HepG2 (cell line): ENCODE data around the gene KRT76. TPM values are rescaled to one million over a fixed set of nuclear protein-coding genes. Genes with fewer than 3 reads are reported as not detected.

Experiments used
- ATAC-seq: fragments of 200-7000 bp; cut with Tn5 transposase; 3 replicates; pipeline ENCODE4 v1.9.1; 2020; ENCODE audit warnings: mild to moderate bottlenecking, moderate library complexity
- BruUV-seq: library from RNA; stranded (reverse); fragments of 400-500 nt; replicated peaks from 2 replicates; lab custom pipeline; 2021; lab: Mats Ljungman, UMichigan
- CTCF ChIA-PET: fragments of 300-600 bp; formaldehyde crosslinking; extraction: SDS; loops from one replicate; lab custom pipeline; 2021; ENCODE audit warnings: low total read pairs, inconsistent platforms, low intra/inter-chr PET ratio; lab: Yijun Ruan, JAX
- POLR2A ChIA-PET: fragments of 350-600 bp; sonication (Branson Sonifier 250); formaldehyde crosslinking; loops from one replicate; lab custom pipeline; 2020; ENCODE audit warnings: antibody characterized with exemption, inconsistent platforms; lab: Yijun Ruan, JAX
- DNase-seq: peaks from one replicate; pipeline ENCODE4 v3.0.0-alpha.2; 2015; ENCODE audit warnings: low spot score
- FAIRE-seq: peaks from 3 replicates; lab custom pipeline; 2011; peaks lifted over from hg19 to GRCh38; lab: Jason Lieb, UNC
- H2AFZ ChIP-seq: one replicate; pipeline ENCODE4 v1.6.1; 2011; ENCODE audit warnings: low read length, inconsistent platforms
- H3K27ac ChIP-seq: fragments of 300-600 bp; 3 replicates; pipeline ENCODE4 v1.8.0; 2011; ENCODE audit warnings: mixed run types, mild to moderate bottlenecking, mixed read lengths, low read length, inconsistent platforms; ENCODE audit not compliant: insufficient read depth; ENCODE audit errors: extremely low read length
- H3K27me3 ChIP-seq, 2 experiments: fragments of 200-600 bp in 1 of 2; 2 replicates in 1 of 2; 3 replicates in 1 of 2; pipeline versions ENCODE4 v1.6.0 to v1.8.0; 2011; ENCODE audit warnings: low read length in 2 of 2, mild to moderate bottlenecking in 2 of 2, moderate library complexity in 2 of 2, inconsistent platforms in 1 of 2; ENCODE audit not compliant: insufficient read depth in 2 of 2, control insufficient read depth in 1 of 2
- H3K36me3 ChIP-seq, 2 experiments: fragments of 200-600 bp in 1 of 2; replicated peaks in 1 of 2; 2 replicates in 1 of 2; 3 replicates in 1 of 2; pipeline versions ENCODE4 v1.5.1 to v1.8.0; 2011; ENCODE audit warnings: low read length in 2 of 2, inconsistent platforms in 1 of 2; ENCODE audit not compliant: insufficient read depth in 2 of 2, control insufficient read depth in 1 of 2
- H3K4me1 ChIP-seq: 2 replicates; pipeline ENCODE4 v1.5.1; 2012; ENCODE audit warnings: low read length, inconsistent platforms; ENCODE audit not compliant: insufficient read depth
- H3K4me2 ChIP-seq: 2 replicates; pipeline ENCODE4 v1.6.0; 2011; ENCODE audit warnings: low read depth, low read length, inconsistent platforms
- H3K4me3 ChIP-seq, 3 experiments: fragments of 200-600 bp in 1 of 3; sonication (generic), shearing (Covaris generic) in 1 of 3; replicated peaks in 1 of 3; 2 replicates each; pipeline ENCODE4 v1.5.1; 2011 to 2016; ENCODE audit warnings: low read length in 3 of 3, inconsistent platforms in 2 of 3, low read depth in 2 of 3, mild to moderate bottlenecking in 2 of 3, control low read depth in 1 of 3, mixed read lengths in 1 of 3; ENCODE audit not compliant: insufficient read depth in 1 of 3
- H3K79me2 ChIP-seq: one replicate; pipeline ENCODE4 v1.6.1; 2011; ENCODE audit warnings: low read length, inconsistent platforms; ENCODE audit not compliant: insufficient read depth
- H3K9ac ChIP-seq: 2 replicates; pipeline ENCODE4 v1.6.0; 2011; ENCODE audit warnings: mild to moderate bottlenecking, low read depth, low read length, inconsistent platforms; ENCODE audit not compliant: insufficient read depth
- H3K9me3 ChIP-seq: 2 replicates; pipeline ENCODE4 v1.5.1; 2012; ENCODE audit warnings: mild to moderate bottlenecking, low read length
- H4K20me1 ChIP-seq: 2 replicates; pipeline ENCODE4 v1.6.0; 2011; ENCODE audit warnings: inconsistent platforms, mild to moderate bottlenecking, low read length, moderate library complexity; ENCODE audit not compliant: insufficient read depth
- ATRX ChIP-seq: sonication (generic); formaldehyde crosslinking; IDR thresholded peaks from 2 replicates; pipeline ENCODE4 v1.4.0; 2020; ENCODE audit warnings: missing genetic modification reagents, borderline replicate concordance
- CENPBD1 ChIP-seq: sonication (generic); formaldehyde crosslinking; IDR thresholded peaks from 2 replicates; pipeline ENCODE4 v1.8.0; 2022; ENCODE audit warnings: missing genetic modification reagents, low read depth, mild to moderate bottlenecking, borderline replicate concordance
- HHEX ChIP-seq: IDR thresholded peaks from 2 replicates; pipeline ENCODE4 v1.6.1; 2016; ENCODE audit warnings: control low read depth
- HMGA1 ChIP-seq: sonication (generic); formaldehyde crosslinking; conservative IDR thresholded peaks from 2 replicates; pipeline ENCODE4 v1.4.0; 2020; ENCODE audit warnings: missing genetic modification reagents
- NFYB ChIP-seq: sonication (generic); formaldehyde crosslinking; IDR thresholded peaks from 2 replicates; pipeline ENCODE4 v1.4.0; 2020; ENCODE audit warnings: missing genetic modification reagents
- POGZ ChIP-seq: sonication (generic); formaldehyde crosslinking; IDR thresholded peaks from 2 replicates; pipeline ENCODE4 v1.4.0; 2020; ENCODE audit warnings: mild to moderate bottlenecking, missing genetic modification reagents
- SALL2 ChIP-seq: sonication (generic); formaldehyde crosslinking; IDR thresholded peaks from 2 replicates; pipeline ENCODE4 v1.8.1; 2023; ENCODE audit warnings: mild to moderate bottlenecking, missing genetic modification reagents, inconsistent platforms
- ZFY ChIP-seq: sonication (generic); formaldehyde crosslinking; IDR thresholded peaks from 2 replicates; pipeline ENCODE4 v1.4.0; 2020; ENCODE audit warnings: missing genetic modification reagents
- ZNF510 ChIP-seq: sonication (generic); formaldehyde crosslinking; IDR thresholded peaks from 2 replicates; pipeline ENCODE4 v1.4.0; 2020; ENCODE audit warnings: low read depth, mild to moderate bottlenecking, missing genetic modification reagents
- ZNF644 ChIP-seq: IDR thresholded peaks from 2 replicates; pipeline ENCODE4 v1.6.1; 2016; ENCODE audit warnings: low read depth
- ZNF646 ChIP-seq: sonication (generic); formaldehyde crosslinking; IDR thresholded peaks from 2 replicates; pipeline ENCODE4 v1.9.0; 2021; ENCODE audit warnings: mild to moderate bottlenecking, missing genetic modification reagents
- in situ Hi-C: cut with HindIII; loops from 2 replicates; pipeline ENCODE4 v1.10.0; 2017; ENCODE audit warnings: low pct_unique_long_range_greater_than_20kb; ENCODE audit not compliant: extremely low pct_ligation_motif_present
- intact Hi-C: fragments of 100-400 bp; cut with micrococcal nuclease; formaldehyde crosslinking; loops from one replicate; pipeline ENCODE4 v1.10.0; 2022; ENCODE audit not compliant: unreplicated experiment
- polyA plus RNA-seq, 8 experiments: library from polyadenylated mRNA; depleted of rRNA in 3 of 8; stranded (reverse) in 7 of 8; unstranded in 1 of 8; fragments of >200 nt; fragmentation: Illumina TruSeq in 4 of 8; extraction: Trizol in 4 of 8; gene quantifications; 2 replicates each; pipeline versions ENCODE4 v1.2.1 to v1.2.3, GENCODE V29; 2011 to 2016; ENCODE audit warnings: low read depth in 4 of 8, missing spikeins in 1 of 8, mixed read lengths in 1 of 8; ENCODE audit not compliant: insufficient read depth in 1 of 8
- total RNA-seq, 5 experiments: library from RNA; depleted of rRNA; stranded (reverse); fragments of >200 nt; fragmentation: Illumina TruSeq; extraction: Trizol; gene quantifications; 2 replicates each; pipeline ENCODE4 v1.2.3, GENCODE V29; 2016; ENCODE audit warnings: low read depth in 1 of 5
- TF ChIP-seq, protein P1 (sequence below): sonication (generic); formaldehyde crosslinking; IDR thresholded peaks from 2 replicates; pipeline ENCODE4 v1.5.0; 2020; ENCODE audit warnings: mild to moderate bottlenecking, missing genetic modification reagents, moderate library complexity
- TF ChIP-seq, protein P2 (sequence below): sonication (generic); formaldehyde crosslinking; IDR thresholded peaks from 2 replicates; pipeline ENCODE4 v1.4.0; 2020; ENCODE audit warnings: mild to moderate bottlenecking, missing genetic modification reagents

Gene KRT76
- total and polyA plus RNA-seq, 2 of the 13 experiments (the other 11 are each of a cell fraction or from before 2014, with no cell fraction given), result not detected

GRCh38 chr12:52797529-52797894 is 20.4 kb upstream of the KRT76 start:
- POLR2A ChIA-PET, result no interaction called here
- no peak overlapping the region for H3K4me2 ChIP-seq
- no peak for TF ChIP-seq SALL2 (CRISPR knock-in tag)
- no peak for TF ChIP-seq HMGA1 (CRISPR knock-in tag)
- no peak for TF ChIP-seq ZNF510 (CRISPR knock-in tag)
- no peak for TF ChIP-seq NFYB
- no peak for TF ChIP-seq ATRX (CRISPR knock-in tag)
- TF ChIP-seq ZNF646 (CRISPR knock-in tag), result no peak
- TF ChIP-seq, protein P1, sequence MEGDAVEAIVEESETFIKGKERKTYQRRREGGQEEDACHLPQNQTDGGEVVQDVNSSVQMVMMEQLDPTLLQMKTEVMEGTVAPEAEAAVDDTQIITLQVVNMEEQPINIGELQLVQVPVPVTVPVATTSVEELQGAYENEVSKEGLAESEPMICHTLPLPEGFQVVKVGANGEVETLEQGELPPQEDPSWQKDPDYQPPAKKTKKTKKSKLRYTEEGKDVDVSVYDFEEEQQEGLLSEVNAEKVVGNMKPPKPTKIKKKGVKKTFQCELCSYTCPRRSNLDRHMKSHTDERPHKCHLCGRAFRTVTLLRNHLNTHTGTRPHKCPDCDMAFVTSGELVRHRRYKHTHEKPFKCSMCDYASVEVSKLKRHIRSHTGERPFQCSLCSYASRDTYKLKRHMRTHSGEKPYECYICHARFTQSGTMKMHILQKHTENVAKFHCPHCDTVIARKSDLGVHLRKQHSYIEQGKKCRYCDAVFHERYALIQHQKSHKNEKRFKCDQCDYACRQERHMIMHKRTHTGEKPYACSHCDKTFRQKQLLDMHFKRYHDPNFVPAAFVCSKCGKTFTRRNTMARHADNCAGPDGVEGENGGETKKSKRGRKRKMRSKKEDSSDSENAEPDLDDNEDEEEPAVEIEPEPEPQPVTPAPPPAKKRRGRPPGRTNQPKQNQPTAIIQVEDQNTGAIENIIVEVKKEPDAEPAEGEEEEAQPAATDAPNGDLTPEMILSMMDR (CRISPR knock-in tag), result no peak
- no peak for TF ChIP-seq HHEX
- no peak for TF ChIP-seq POGZ (CRISPR knock-in tag)
- TF ChIP-seq, protein P2, sequence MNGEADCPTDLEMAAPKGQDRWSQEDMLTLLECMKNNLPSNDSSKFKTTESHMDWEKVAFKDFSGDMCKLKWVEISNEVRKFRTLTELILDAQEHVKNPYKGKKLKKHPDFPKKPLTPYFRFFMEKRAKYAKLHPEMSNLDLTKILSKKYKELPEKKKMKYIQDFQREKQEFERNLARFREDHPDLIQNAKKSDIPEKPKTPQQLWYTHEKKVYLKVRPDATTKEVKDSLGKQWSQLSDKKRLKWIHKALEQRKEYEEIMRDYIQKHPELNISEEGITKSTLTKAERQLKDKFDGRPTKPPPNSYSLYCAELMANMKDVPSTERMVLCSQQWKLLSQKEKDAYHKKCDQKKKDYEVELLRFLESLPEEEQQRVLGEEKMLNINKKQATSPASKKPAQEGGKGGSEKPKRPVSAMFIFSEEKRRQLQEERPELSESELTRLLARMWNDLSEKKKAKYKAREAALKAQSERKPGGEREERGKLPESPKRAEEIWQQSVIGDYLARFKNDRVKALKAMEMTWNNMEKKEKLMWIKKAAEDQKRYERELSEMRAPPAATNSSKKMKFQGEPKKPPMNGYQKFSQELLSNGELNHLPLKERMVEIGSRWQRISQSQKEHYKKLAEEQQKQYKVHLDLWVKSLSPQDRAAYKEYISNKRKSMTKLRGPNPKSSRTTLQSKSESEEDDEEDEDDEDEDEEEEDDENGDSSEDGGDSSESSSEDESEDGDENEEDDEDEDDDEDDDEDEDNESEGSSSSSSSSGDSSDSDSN (CRISPR knock-in tag), result no peak
- no peak for TF ChIP-seq ZNF644 (CRISPR knock-in tag)
- no peak for TF ChIP-seq ZFY (CRISPR knock-in tag)
- no peak for TF ChIP-seq CENPBD1 (CRISPR knock-in tag)

More at GRCh38 chr12:52797529-52797894, 20.4 kb upstream of the KRT76 start:
- FAIRE-seq (no peak), ATAC-seq (no peak), DNase-seq (no peak)
- Histone ChIP-seq H4K20me1 (no peaks in the 10 kb centered on the region), H2AFZ (no peak overlapping the region), H3K27me3 (peaks cover 0 to 8% of the 10 kb centered on the region in 2 experiments; a peak in 3 of 5 replicates), H3K27ac (no peak overlapping the region), H3K79me2 (no peaks in the 10 kb centered on the region), H3K9ac (no peak overlapping the region), H3K9me3 (no peaks in the 10 kb centered on the region), H3K36me3 (no peaks in the 10 kb centered on the region), H3K4me3 (no peak overlapping the region), H3K4me1 (no peaks in the 10 kb centered on the region)
- in situ Hi-C loops, result no loop called here
- no TSS peak for BruUV-seq
- intact Hi-C loops, result no loop called here
- CTCF ChIA-PET, result no interaction called here
